H1 (cell line): ENCODE results near the gene MYO7B.

ENCODE experiments used
- BRCA1 ChIP-seq: IDR thresholded peaks from 2 replicates; pipeline ENCODE4 v1.6.1; 2012; ENCODE audit warnings: low read depth, low read length, improper control_type of control experiment
- CHD2 ChIP-seq: IDR thresholded peaks from 2 replicates; pipeline ENCODE4 v1.6.1; 2012; ENCODE audit warnings: low read length, improper control_type of control experiment
- CREB1 ChIP-seq: IDR thresholded peaks from 2 replicates; pipeline ENCODE4 v1.6.1; 2012; ENCODE audit warnings: inconsistent platforms
- CTCF ChIP-seq, 3 experiments: IDR thresholded peaks; 1 replicate in 2 of 3; 2 replicates in 1 of 3; pipeline versions ENCODE4 v1.5.1 to v1.6.1; 2011; ENCODE audit warnings: low read length in 3 of 3, mild to moderate bottlenecking in 3 of 3, inconsistent platforms in 2 of 3, low read depth in 1 of 3, moderate library complexity in 1 of 3; ENCODE audit not compliant: insufficient read depth in 1 of 3; ENCODE audit errors: control extremely low read depth in 1 of 3
- EZH2 ChIP-seq: fragments of 200-600 bp; sonication (generic); IDR thresholded peaks from 2 replicates; pipeline ENCODE4 v1.7.1; 2012; ENCODE audit warnings: low read depth, mild to moderate bottlenecking, moderate library complexity, low read length, inconsistent platforms; ENCODE audit not compliant: severe bottlenecking
- MAFK ChIP-seq: IDR thresholded peaks from 2 replicates; pipeline ENCODE4 v1.6.1; 2012; ENCODE audit warnings: low read depth, mild to moderate bottlenecking, improper control_type of control experiment, low read length
- POLR2A ChIP-seq, 2 experiments: IDR thresholded peaks; 1 replicate in 1 of 2; 2 replicates in 1 of 2; pipeline ENCODE4 v1.6.1; 2011; ENCODE audit warnings: low read depth in 2 of 2, low read length in 2 of 2, mild to moderate bottlenecking in 2 of 2; ENCODE audit errors: control extremely low read depth in 1 of 2
- RAD21 ChIP-seq, 2 experiments: IDR thresholded peaks in 1 of 2; conservative IDR thresholded peaks in 1 of 2; 2 replicates each; pipeline ENCODE4 v1.6.1; 2011; ENCODE audit warnings: low read depth in 2 of 2, low read length in 2 of 2, improper control_type of control experiment in 1 of 2, inconsistent platforms in 1 of 2, mild to moderate bottlenecking in 1 of 2, moderate library complexity in 1 of 2
- RFX5 ChIP-seq: IDR thresholded peaks from 2 replicates; pipeline ENCODE4 v1.6.1; 2011; ENCODE audit warnings: low read depth, low read length, improper control_type of control experiment, borderline replicate concordance
- SRF ChIP-seq: IDR thresholded peaks from 2 replicates; pipeline ENCODE4 v1.6.1; 2011; ENCODE audit warnings: mild to moderate bottlenecking, low read depth, low read length, moderate library complexity
- SUZ12 ChIP-seq: fragments of 200-600 bp; sonication (generic); IDR thresholded peaks from 2 replicates; pipeline ENCODE4 v1.6.1; 2012; ENCODE audit warnings: mild to moderate bottlenecking, inconsistent platforms, low read length, moderate library complexity, mixed read lengths
- TAF1 ChIP-seq: IDR thresholded peaks from 2 replicates; pipeline ENCODE4 v1.6.1; 2011; ENCODE audit warnings: mild to moderate bottlenecking, low read depth, low read length
- YY1 ChIP-seq: IDR thresholded peaks from 2 replicates; pipeline ENCODE4 v1.6.1; 2011; ENCODE audit warnings: low read depth, mild to moderate bottlenecking, low read length

DNA sequence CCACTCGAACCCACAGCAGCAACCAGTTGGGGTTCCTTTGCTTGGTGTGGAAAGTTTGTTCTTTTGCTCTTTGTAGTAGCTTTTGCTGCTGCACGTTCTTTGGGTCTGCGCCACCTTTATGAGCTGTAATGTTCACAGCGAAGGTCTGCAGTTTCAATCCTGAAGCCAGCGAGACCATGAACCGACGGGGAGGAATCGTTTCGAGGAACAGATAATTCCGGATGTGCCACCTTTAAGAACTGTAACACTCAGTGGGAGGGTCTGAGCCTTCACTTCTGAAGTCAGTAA, 124.8 kb downstream of the MYO7B start:
- TF ChIP-seq CTCF (IDR thresholded peaks at IDR 0.05; ENCODE audit: control extremely low read depth in 1 of 3, insufficient read depth in 1 of 3, low read depth in 1 of 3, low read length in 3 of 3), result no peak
- no peak for TF ChIP-seq RAD21 (IDR thresholded peaks at IDR 0.05 in 1 of 2, conservative IDR thresholded peaks at IDR 0.05 in 1 of 2; ENCODE audit: low read depth in 2 of 2, low read length in 2 of 2)
- no peak for TF ChIP-seq POLR2A (IDR thresholded peaks at IDR 0.05; ENCODE audit: control extremely low read depth in 1 of 2, low read depth in 2 of 2, low read length in 2 of 2)
- no peak for TF ChIP-seq RFX5
- TF ChIP-seq SRF, result no peak
- no peak for TF ChIP-seq YY1
- no peak for TF ChIP-seq EZH2
- TF ChIP-seq CHD2, result no peak
- TF ChIP-seq TAF1, result no peak
- TF ChIP-seq CREB1, result no peak
- no peak for TF ChIP-seq MAFK
- TF ChIP-seq BRCA1, result no peak
- TF ChIP-seq SUZ12, result no peak
